Mucosa of stomach (tissue), 1 donor: ENCODE results near the gene SIK2.

Experiments
- H3K27me3 ChIP-seq: one replicate; pipeline ENCODE4 v1.7.0; 2013; ENCODE audit warnings: mild to moderate bottlenecking, low read length; ENCODE audit not compliant: control insufficient read depth, insufficient read depth
- H3K36me3 ChIP-seq: one replicate; pipeline ENCODE4 v1.7.0; 2013; ENCODE audit warnings: low read length; ENCODE audit not compliant: control insufficient read depth, insufficient read depth
- H3K4me1 ChIP-seq: one replicate; pipeline ENCODE4 v1.7.0; 2013; ENCODE audit warnings: mild to moderate bottlenecking, low read length; ENCODE audit not compliant: control insufficient read depth, insufficient read depth
- H3K4me3 ChIP-seq: one replicate; pipeline ENCODE4 v1.7.0; 2013; ENCODE audit warnings: low read length
- H3K9ac ChIP-seq: one replicate; pipeline ENCODE4 v1.7.0; 2013; ENCODE audit warnings: mild to moderate bottlenecking, low read length, moderate library complexity
- H3K9me3 ChIP-seq: one replicate; pipeline ENCODE4 v1.7.0; 2013; ENCODE audit warnings: mild to moderate bottlenecking, low read length, moderate library complexity; ENCODE audit not compliant: control insufficient read depth
- donor health status: Pancreatic carcinoma.

Gene SIK2

DNA sequence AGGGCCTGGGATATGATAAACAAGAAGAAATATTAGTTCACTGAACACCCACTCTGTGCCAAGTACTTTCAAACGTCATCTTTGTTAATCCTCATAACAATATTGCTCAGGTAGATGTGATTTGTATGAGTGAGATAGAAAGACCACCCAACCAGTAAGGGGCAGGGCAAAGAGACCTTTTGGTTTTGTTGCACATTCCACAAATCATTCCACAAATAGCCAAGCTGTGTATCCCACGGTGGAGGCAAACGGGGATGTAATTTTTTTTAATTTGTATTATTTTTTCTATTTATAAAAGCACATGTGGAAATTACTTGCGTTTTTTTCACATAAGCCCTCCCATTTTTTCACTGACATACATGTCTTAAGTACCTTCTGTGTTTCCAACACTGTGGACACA lies 32.8 kb upstream of the SIK2 start:
- Histone ChIP-seq H3K9ac (no peak overlapping the region), H3K9me3 (no peaks in the 10 kb centered on the region), H3K4me1 (peaks cover 22% of the 10 kb centered on the region), H3K4me3 (no peak overlapping the region), H3K36me3 (no peaks in the 10 kb centered on the region), H3K27me3 (no peaks in the 10 kb centered on the region)

DNA sequence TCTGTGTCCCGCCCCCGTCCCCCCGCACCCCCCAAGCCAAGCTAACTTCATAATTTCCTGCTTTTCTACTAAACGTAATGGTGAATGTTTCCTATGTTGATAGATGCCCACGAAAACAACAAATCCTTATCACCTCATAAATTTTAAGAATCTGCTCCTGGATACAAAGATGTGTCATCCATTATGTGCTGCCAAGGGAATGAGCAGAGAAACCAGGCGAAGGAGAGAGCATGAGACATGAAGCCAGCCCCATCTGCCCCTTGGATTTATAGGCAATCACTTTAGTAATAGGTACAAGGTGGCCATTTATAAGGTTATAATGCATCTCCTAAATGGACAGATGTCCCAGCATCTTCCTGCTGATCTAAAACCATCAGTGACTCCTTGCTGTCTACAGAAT lies 31.5 kb upstream of the SIK2 start:
- no peaks in the 10 kb centered on the region for H3K9me3 ChIP-seq
- H3K27me3 ChIP-seq, result no peaks in the 10 kb centered on the region
- H3K9ac ChIP-seq, result no peak overlapping the region
- peaks cover 26% of the 10 kb centered on the region for H3K4me1 ChIP-seq
- H3K4me3 ChIP-seq, result no peak overlapping the region
- H3K36me3 ChIP-seq, result no peaks in the 10 kb centered on the region

GRCh38 chr11:111571829-111572501 lies 30.3 kb upstream of the SIK2 start:
- H3K27me3 ChIP-seq, result no peaks in the 10 kb centered on the region
- H3K9me3 ChIP-seq, result no peaks in the 10 kb centered on the region
- H3K36me3 ChIP-seq, result no peaks in the 10 kb centered on the region
- peaks cover 26% of the 10 kb centered on the region for H3K4me1 ChIP-seq
- H3K4me3 ChIP-seq, result no peak overlapping the region
- no peak overlapping the region for H3K9ac ChIP-seq

DNA sequence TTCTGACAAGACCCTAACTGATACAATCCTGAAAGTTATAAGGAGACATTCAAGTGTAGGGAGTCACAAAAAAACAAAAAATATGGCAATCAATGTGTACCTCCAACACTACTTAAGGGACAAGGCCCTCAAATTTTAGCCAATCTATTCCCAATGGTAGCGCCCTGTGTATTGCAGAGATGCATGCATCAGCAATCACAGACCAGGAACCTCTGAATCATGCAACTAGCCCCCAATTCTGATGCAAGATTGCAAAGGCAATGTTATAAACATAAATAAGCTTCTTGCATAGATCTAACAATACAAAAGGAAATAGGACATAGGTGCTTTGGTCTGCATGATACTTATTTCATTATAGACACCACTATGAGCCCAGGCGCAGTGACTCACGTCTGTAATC lies 29.7 kb upstream of the SIK2 start:
- H3K27me3 ChIP-seq, result no peaks in the 10 kb centered on the region
- H3K4me1 ChIP-seq, result peaks cover 26% of the 10 kb centered on the region
- H3K4me3 ChIP-seq, result no peak overlapping the region
- no peaks in the 10 kb centered on the region for H3K36me3 ChIP-seq
- no peaks in the 10 kb centered on the region for H3K9me3 ChIP-seq
- H3K9ac ChIP-seq, result no peak overlapping the region

GRCh38 chr11:111573821-111574249 lies 28.4 kb upstream of the SIK2 start:
- H3K9ac ChIP-seq, result no peak overlapping the region

DNA sequence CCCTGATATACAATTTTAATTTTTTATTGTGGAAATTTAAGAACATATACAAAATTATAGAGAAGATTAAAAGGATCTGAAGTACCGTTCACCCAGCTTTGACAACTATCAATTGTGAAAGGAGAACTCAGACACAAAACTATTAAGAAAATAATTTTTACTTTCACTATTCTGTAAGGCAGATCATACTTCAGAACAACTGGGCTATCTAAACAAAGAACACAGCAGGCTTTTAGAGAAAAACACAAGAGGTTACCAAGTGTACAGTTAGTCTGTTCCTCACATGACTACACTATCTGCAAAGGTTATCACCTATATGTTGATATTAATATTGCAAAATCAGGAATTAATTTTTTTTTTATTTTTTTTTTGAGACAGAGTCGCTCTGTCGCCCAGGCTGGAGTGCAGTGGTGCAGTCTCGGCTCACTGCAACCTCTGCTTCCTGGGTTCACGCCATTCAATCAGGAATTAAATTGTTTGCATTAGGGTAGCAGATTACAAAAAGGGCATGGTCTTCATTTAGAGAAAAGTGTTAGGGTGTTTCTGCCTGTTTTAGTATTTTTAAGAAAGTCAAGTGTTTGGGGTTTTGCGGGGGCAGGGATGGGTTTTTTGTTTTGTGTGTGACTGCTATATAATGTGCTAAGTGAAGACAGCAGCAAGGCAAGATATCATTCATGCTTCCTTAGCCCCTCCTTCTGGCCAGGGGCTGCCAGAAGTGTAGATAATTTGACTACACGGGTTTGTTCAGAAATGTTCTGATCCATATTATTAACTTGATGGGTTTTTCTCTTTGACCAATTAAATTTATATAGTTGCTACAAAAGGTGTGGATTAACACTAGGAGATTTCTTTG lies 27.6 kb upstream of the SIK2 start:
- Histone ChIP-seq H3K9ac (peak overlapping the region; percentile 14), H3K27me3 (no peaks in the 10 kb centered on the region), H3K9me3 (no peaks in the 10 kb centered on the region), H3K4me1 (peaks cover 26% of the 10 kb centered on the region), H3K36me3 (no peaks in the 10 kb centered on the region), H3K4me3 (no peak overlapping the region)

More at GRCh38 chr11:111573821-111574249, 28.4 kb upstream of the SIK2 start:
- peaks cover 26% of the 10 kb centered on the region for H3K4me1 ChIP-seq
- H3K36me3 ChIP-seq, result no peaks in the 10 kb centered on the region
- H3K9me3 ChIP-seq, result no peaks in the 10 kb centered on the region
- no peak overlapping the region for H3K4me3 ChIP-seq
- no peaks in the 10 kb centered on the region for H3K27me3 ChIP-seq

DNA sequence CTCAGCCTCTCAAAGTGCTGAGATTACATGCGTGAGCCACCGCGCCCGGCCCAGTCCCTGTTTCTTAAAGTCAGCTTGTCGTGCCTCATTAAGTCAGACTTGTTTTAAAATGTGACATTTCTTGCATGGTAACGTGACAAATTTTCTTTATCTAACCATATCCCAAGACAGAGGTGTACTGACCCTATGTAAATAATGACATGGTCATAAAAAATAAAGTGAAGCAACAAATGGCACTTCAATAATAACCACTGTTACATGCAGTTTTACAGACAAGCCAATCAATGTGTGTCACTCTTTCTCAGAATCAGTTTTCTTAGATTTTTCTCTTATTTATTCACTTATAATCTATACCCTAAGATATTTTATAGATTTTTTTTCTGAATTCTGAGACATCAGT lies 26.5 kb upstream of the SIK2 start:
- H3K27me3 ChIP-seq, result no peaks in the 10 kb centered on the region
- H3K4me3 ChIP-seq, result no peak overlapping the region
- H3K4me1 ChIP-seq, result peaks cover 26% of the 10 kb centered on the region
- no peaks in the 10 kb centered on the region for H3K9me3 ChIP-seq
- no peak overlapping the region for H3K9ac ChIP-seq
- H3K36me3 ChIP-seq, result no peaks in the 10 kb centered on the region

DNA sequence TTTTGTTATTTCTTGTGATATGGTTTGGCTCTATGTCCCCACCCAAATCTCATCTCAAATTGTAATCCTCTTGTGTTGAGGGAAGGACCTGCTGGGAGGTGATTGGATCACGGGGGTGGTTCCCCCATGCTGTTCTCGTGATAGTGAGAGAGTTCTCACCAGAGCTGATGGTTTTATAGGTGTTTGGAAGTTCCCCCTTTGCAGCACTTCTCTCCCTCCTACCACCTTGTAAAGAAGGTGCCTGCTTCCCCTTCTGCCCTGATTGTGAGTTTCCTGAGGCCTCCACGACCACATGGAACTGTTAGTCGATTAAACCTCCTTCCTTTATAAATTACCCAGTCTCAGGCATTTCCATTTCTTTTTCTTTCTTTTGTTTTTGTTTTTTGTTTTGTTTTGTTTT lies 24.4 kb upstream of the SIK2 start:
- Histone ChIP-seq H3K4me3 (no peak overlapping the region), H3K4me1 (peaks cover 15% of the 10 kb centered on the region), H3K9me3 (no peaks in the 10 kb centered on the region), H3K9ac (no peak overlapping the region), H3K36me3 (no peaks in the 10 kb centered on the region), H3K27me3 (no peaks in the 10 kb centered on the region)

DNA sequence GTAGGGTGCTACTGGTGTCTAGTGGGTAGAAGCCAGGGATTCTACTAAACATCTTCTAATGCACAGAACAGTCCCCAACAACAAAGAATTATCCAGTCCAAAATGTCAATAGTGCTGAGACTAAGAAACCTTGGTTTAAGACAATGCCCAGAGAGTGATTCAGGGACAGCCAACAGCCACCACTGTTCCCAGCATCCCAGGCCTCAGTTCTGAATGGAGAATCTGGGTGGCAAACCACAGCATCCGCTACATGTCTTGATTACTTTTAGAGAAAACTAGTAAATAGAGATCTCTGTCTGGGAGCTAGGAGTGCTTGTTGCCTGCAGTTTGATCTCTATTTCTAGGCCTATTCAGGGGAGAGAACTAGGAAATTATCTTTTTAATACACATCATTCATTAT lies 20.9 kb upstream of the SIK2 start:
- Histone ChIP-seq H3K27me3 (no peaks in the 10 kb centered on the region), H3K4me3 (no peak overlapping the region), H3K36me3 (no peaks in the 10 kb centered on the region), H3K4me1 (no peaks in the 10 kb centered on the region), H3K9ac (no peak overlapping the region), H3K9me3 (no peaks in the 10 kb centered on the region)

DNA sequence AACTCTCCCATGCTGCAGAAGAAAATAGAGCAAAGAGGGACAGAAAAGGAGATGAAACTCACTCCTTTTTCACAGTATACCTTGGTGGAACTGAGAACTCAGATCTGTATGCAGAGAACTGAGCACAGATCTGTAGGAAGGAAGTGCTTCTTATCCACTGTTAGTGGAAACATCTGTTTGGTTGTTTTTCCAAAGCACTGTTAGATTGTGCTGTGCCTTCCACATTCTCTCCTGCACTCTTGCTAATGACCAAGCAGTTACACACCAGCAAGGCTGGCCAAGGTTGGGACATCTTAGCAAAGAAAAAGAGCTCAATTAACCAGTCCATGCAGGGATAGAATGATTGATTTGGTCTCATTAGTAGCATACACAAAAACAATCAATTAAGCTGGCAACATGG lies 20.1 kb upstream of the SIK2 start:
- H3K9ac ChIP-seq, result no peak overlapping the region
- no peak overlapping the region for H3K4me3 ChIP-seq
- no peaks in the 10 kb centered on the region for H3K27me3 ChIP-seq
- H3K36me3 ChIP-seq, result no peaks in the 10 kb centered on the region
- H3K4me1 ChIP-seq, result no peaks in the 10 kb centered on the region
- H3K9me3 ChIP-seq, result no peaks in the 10 kb centered on the region

DNA sequence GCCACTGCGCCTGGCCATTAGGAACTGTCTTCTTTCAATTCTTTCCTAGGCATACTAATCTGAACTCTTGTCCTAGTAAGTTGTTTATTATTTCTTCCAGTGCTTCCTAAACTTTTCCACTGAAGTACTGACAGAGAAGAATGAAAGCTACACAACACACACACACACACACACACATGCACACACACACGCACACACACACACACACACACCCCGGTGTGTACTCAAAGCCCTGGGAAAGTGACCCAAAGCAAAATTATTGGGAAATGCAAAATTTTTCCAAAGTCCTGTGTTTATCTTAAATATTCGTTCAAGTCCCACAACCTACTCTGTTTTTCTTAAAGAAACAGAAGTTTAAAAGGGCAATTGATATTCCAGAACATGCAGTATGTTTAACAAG lies 19.4 kb upstream of the SIK2 start:
- Histone ChIP-seq H3K4me3 (no peak overlapping the region), H3K9me3 (no peaks in the 10 kb centered on the region), H3K9ac (no peak overlapping the region), H3K36me3 (no peaks in the 10 kb centered on the region), H3K27me3 (no peaks in the 10 kb centered on the region), H3K4me1 (no peaks in the 10 kb centered on the region)

DNA sequence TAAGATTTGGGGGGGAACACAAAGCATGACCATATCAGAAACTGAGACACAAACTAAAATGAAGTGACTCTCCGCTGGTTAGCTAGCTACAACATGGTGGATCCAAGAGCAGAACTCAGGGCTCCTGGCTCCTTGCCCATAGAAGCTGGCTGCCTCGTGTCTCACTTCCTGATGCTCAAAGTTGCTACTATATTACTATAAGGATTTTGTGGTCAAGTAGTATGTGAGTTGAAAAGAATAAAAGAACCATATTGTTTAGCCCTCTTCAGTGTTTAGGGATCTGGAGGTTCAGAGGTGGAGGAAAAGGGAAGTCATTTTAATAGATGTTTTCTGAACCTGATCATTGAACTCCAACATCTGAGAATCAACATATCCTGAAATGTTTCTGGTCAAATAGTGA lies 16.9 kb upstream of the SIK2 start:
- H3K9me3 ChIP-seq, result no peaks in the 10 kb centered on the region
- no peak overlapping the region for H3K4me3 ChIP-seq
- no peaks in the 10 kb centered on the region for H3K4me1 ChIP-seq
- no peaks in the 10 kb centered on the region for H3K27me3 ChIP-seq
- no peaks in the 10 kb centered on the region for H3K36me3 ChIP-seq
- no peak overlapping the region for H3K9ac ChIP-seq
